B cell (primary cell): Measurements from ENCODE around the gene SYT17. TPM values are rescaled to one million over a fixed set of nuclear protein-coding genes. Genes with fewer than 3 reads are reported as not detected.
A peak's percentile ranks its signal among the peaks of the same experiment; 100 is the strongest.

Experiments used
- ATAC-seq: fragments of 200-7000 bp; cut with Tn5 transposase; one replicate; pipeline ENCODE4 v1.10.0; 2021; ENCODE audit warnings: low read depth, mild to moderate bottlenecking, moderate number of reproducible peaks, moderate library complexity
- CTCF ChIA-PET: fragments of 350-600 bp; sonication (Branson Sonifier 250); formaldehyde crosslinking; loops from one replicate; lab custom pipeline; 2021; ENCODE audit warnings: antibody characterized with exemption, inconsistent platforms; lab: Charles Lee
- POLR2A ChIA-PET: fragments of 350-600 bp; sonication (Branson Sonifier 250); formaldehyde crosslinking; loops from one replicate; lab custom pipeline; 2021; ENCODE audit warnings: antibody characterized with exemption; lab: Charles Lee
- DNase-seq: peaks from one replicate; pipeline ENCODE4 v3.0.0; 2013
- H2AFZ ChIP-seq: 2 replicates; pipeline ENCODE4 v1.6.1; 2012; ENCODE audit warnings: mild to moderate bottlenecking, low read depth, low read length; ENCODE audit not compliant: insufficient read depth, poor library complexity, severe bottlenecking
- H3K27ac ChIP-seq, 2 donors: 1 replicate in 1 of 2; 2 replicates in 1 of 2; pipeline ENCODE4 v1.5.1; 2012 to 2013; ENCODE audit warnings: low read length in 2 of 2, mild to moderate bottlenecking in 2 of 2, moderate library complexity in 1 of 2
- H3K27me3 ChIP-seq, 4 experiments: fragments of 200-600 bp in 1 of 4; sonication (generic) in 1 of 4; replicated peaks in 1 of 4; 1 replicate in 2 of 4; 2 replicates in 2 of 4; pipeline versions ENCODE4 v1.6.1 to v1.7.0; 2013 to 2016; ENCODE audit warnings: low read length in 3 of 4, mild to moderate bottlenecking in 2 of 4, mixed read lengths in 1 of 4, moderate library complexity in 1 of 4; ENCODE audit not compliant: insufficient read depth in 4 of 4, control insufficient read depth in 3 of 4; ENCODE audit errors: control extremely low read depth in 1 of 4
- H3K36me3 ChIP-seq, 2 experiments: replicated peaks in 1 of 2; 1 replicate in 1 of 2; 2 replicates in 1 of 2; pipeline versions ENCODE4 v1.6.1 to v1.7.1; 2013; ENCODE audit warnings: low read length in 1 of 2; ENCODE audit not compliant: insufficient read depth in 2 of 2, control insufficient read depth in 1 of 2; ENCODE audit errors: control extremely low read depth in 1 of 2, extremely low read depth in 1 of 2
- H3K4me1 ChIP-seq, 2 donors: fragments of 200-600 bp in 1 of 2; sonication (generic) in 1 of 2; 1 replicate in 1 of 2; 2 replicates in 1 of 2; pipeline versions ENCODE4 v1.5.1 to v1.6.1; 2013 to 2017; ENCODE audit warnings: low read length in 2 of 2; ENCODE audit not compliant: control insufficient read depth in 2 of 2, insufficient read depth in 2 of 2
- H3K4me2 ChIP-seq: replicated peaks from 2 replicates; pipeline ENCODE3; 2012; ENCODE audit warnings: mild to moderate bottlenecking, low read depth, low read length; ENCODE audit not compliant: poor library complexity, severe bottlenecking
- H3K4me3 ChIP-seq, 5 experiments: fragments of 200-600 bp in 1 of 5; sonication (generic) in 1 of 5; 1 replicate in 3 of 5; 2 replicates in 2 of 5; pipeline versions ENCODE4 v1.5.1 to v1.7.0; 2011 to 2016; ENCODE audit warnings: low read length in 4 of 5, mild to moderate bottlenecking in 4 of 5, low read depth in 2 of 5, control low read depth in 1 of 5, moderate library complexity in 1 of 5; ENCODE audit not compliant: insufficient read depth in 1 of 5; ENCODE audit errors: control extremely low read depth in 1 of 5, extremely low read depth in 1 of 5
- H3K79me2 ChIP-seq: fragments of 200-600 bp; sonication (generic); one replicate; pipeline ENCODE4 v1.6.0; 2016; ENCODE audit warnings: low read length; ENCODE audit not compliant: control insufficient read depth, insufficient read depth
- H3K9ac ChIP-seq: fragments of 200-600 bp; sonication (generic); 2 replicates; pipeline ENCODE4 v1.6.1; 2017; ENCODE audit warnings: mild to moderate bottlenecking, low read length, moderate library complexity
- H3K9me3 ChIP-seq, 3 donors: one replicate each; pipeline versions ENCODE4 v1.6.1 to v1.7.1; 2013; ENCODE audit warnings: low read length in 2 of 3; ENCODE audit not compliant: control insufficient read depth in 2 of 3, insufficient read depth in 1 of 3; ENCODE audit errors: control extremely low read depth in 1 of 3
- H4K20me1 ChIP-seq: 2 replicates; pipeline ENCODE4 v1.6.0; 2012; ENCODE audit warnings: mild to moderate bottlenecking, low read length; ENCODE audit not compliant: insufficient read depth, control insufficient read depth, poor library complexity, severe bottlenecking
- H3K27ac Mint-ChIP-seq: one replicate; pipeline ENCODE4 v1.8.0; 2021; ENCODE audit warnings: mixed read lengths
- H3K27me3 Mint-ChIP-seq: one replicate; pipeline ENCODE4 v1.8.0; 2021; ENCODE audit warnings: mixed read lengths
- H3K4me1 Mint-ChIP-seq: one replicate; pipeline ENCODE4 v1.8.0; 2021; ENCODE audit warnings: mixed read lengths
- H3K4me3 Mint-ChIP-seq: one replicate; pipeline ENCODE4 v1.8.0; 2021; ENCODE audit warnings: mixed read lengths
- H3K9me3 Mint-ChIP-seq: one replicate; pipeline ENCODE4 v1.8.0; 2022; ENCODE audit warnings: mixed read lengths; ENCODE audit not compliant: insufficient read depth
- CTCF ChIP-seq: fragments of 200-600 bp; IDR thresholded peaks from one replicate; pipeline ENCODE4 v1.8.0; 2022; ENCODE audit warnings: antibody characterized with exemption, mild to moderate bottlenecking
- EZH2 ChIP-seq: IDR thresholded peaks from 2 replicates; pipeline ENCODE4 v1.6.1; 2012; ENCODE audit warnings: borderline replicate concordance, low read depth, mild to moderate bottlenecking, moderate library complexity, low read length; ENCODE audit not compliant: insufficient read depth, poor library complexity, severe bottlenecking
- WGBS: methylation state at CpG from one replicate; pipeline ENCODE4 v1.1.5; 2013; ENCODE audit warnings: missing lambda C conversion rate; ENCODE audit not compliant: insufficient coverage; 5-methylcytosine and 5-hydroxymethylcytosine counted together
- intact Hi-C: fragments of 100-400 bp; cut with micrococcal nuclease; formaldehyde crosslinking; loops from one replicate; pipeline ENCODE4 v1.10.0; 2022
- polyA plus RNA-seq: library from polyadenylated mRNA; depleted of rRNA; stranded (reverse); fragments of >200 nt; gene quantifications from 2 replicates; pipeline ENCODE4 v1.2.3, GENCODE V29; 2012
- total RNA-seq, 2 donors: library from RNA; stranded (reverse); fragments of 120-200 nt in 1 of 2; gene quantifications; 1 replicate in 1 of 2; 2 replicates in 1 of 2; pipeline versions ENCODE4 v1.2.3 to v1.2.4, GENCODE V29; 2013 to 2022

Gene SYT17
- total and polyA plus RNA-seq, 2 donors (not counting 1 experiment from before 2014, with no cell fraction given): 24.9 to 27.7 TPM

GRCh38 chr16:19269098-19269497 is 101.1 kb downstream of the SYT17 start:
- H3K27ac ChIP-seq: peak overlapping the region in 1 of 2 donors; percentile 12
- Mint-ChIP-seq H3K27ac (peak overlapping the region; percentile 11), H3K9me3 (peaks cover 16% of the 10 kb centered on the region), H3K4me1 (peaks cover 13% of the 10 kb centered on the region), H3K4me3 (no peak overlapping the region), H3K27me3 (peaks cover 2% of the 10 kb centered on the region)
- CTCF ChIA-PET: no interaction called here
- no peak for ATAC-seq
- H3K4me1 ChIP-seq: peaks cover 4 to 7% of the 10 kb centered on the region in 2 donors
- no peak overlapping the region for H3K4me3 ChIP-seq
- H2AFZ ChIP-seq: no peak overlapping the region
- H3K4me2 ChIP-seq: no peak overlapping the region
- whole genome bisulfite sequencing: no CpG with 5 or more reads among the region's 2 CpGs
- no peaks in the 10 kb centered on the region for H3K27me3 ChIP-seq
- no peak overlapping the region for H3K9ac ChIP-seq
- peaks cover 0 to 36% (median 20%) of the 10 kb centered on the region in 3 donors for H3K9me3 ChIP-seq
- POLR2A ChIA-PET: no interaction called here
- no peaks in the 10 kb centered on the region for H4K20me1 ChIP-seq
- intact Hi-C loops: no loop called here
- peak; percentile 5 for DNase-seq
- peaks cover 0 to 4% of the 10 kb centered on the region in 2 experiments for H3K36me3 ChIP-seq
- no peaks in the 10 kb centered on the region for H3K79me2 ChIP-seq
- TF ChIP-seq EZH2: no peak
- TF ChIP-seq CTCF: no peak

GRCh38 chr16:19274165-19274797 is 106.2 kb downstream of the SYT17 start:
- intact Hi-C loops: no loop called here
- peaks cover 4% of the 10 kb centered on the region in 2 donors for H3K4me1 ChIP-seq
- Mint-ChIP-seq H3K4me3 (no peak overlapping the region), H3K9me3 (peaks cover under 1% of the 10 kb centered on the region), H3K4me1 (peaks cover 10% of the 10 kb centered on the region), H3K27ac (no peak overlapping the region), H3K27me3 (peaks cover 9% of the 10 kb centered on the region)
- TF ChIP-seq CTCF (no peak), EZH2 (no peak)
- ChIA-PET CTCF (no interaction called here), POLR2A (no interaction called here)
- no peak for ATAC-seq
- no peak overlapping the region for H3K4me3 ChIP-seq
- no peak overlapping the region for H3K27ac ChIP-seq
- no peaks in the 10 kb centered on the region for H3K27me3 ChIP-seq
- no peak overlapping the region for H2AFZ ChIP-seq
- no peak overlapping the region for H3K4me2 ChIP-seq
- no peaks in the 10 kb centered on the region for H3K79me2 ChIP-seq
- H3K36me3 ChIP-seq: no peaks in the 10 kb centered on the region
- no CpG with 5 or more reads among the region's 1 CpG for whole genome bisulfite sequencing
- no peak overlapping the region for H3K9ac ChIP-seq
- DNase-seq: no peak
- H3K9me3 ChIP-seq: peaks cover 0 to 10% (median 2%) of the 10 kb centered on the region in 3 donors
- H4K20me1 ChIP-seq: no peaks in the 10 kb centered on the region
